Esophagus muscularis mucosa (tissue), 4 donors: ENCODE results near the gene C20orf141. TPM values are rescaled to one million over a fixed set of nuclear protein-coding genes. Genes with fewer than 3 reads are reported as not detected.

ENCODE experiments used
- DNase-seq: peaks from one replicate; pipeline ENCODE4 v3.0.0-alpha.2; 2017; ENCODE audit errors: extremely low spot score
- H3K27ac ChIP-seq, 4 donors: fragments of 200-600 bp; sonication (generic); replicated peaks in 1 of 4; 1 replicate in 3 of 4; 2 replicates in 1 of 4; pipeline ENCODE4 v1.5.1; 2016 to 2019; ENCODE audit warnings: mild to moderate bottlenecking in 1 of 4
- H3K27me3 ChIP-seq, 4 donors: fragments of 200-600 bp; sonication (generic); one replicate each; pipeline versions ENCODE4 v1.5.1 to v1.6.0; 2016 to 2019
- H3K36me3 ChIP-seq, 4 donors: fragments of 200-600 bp; sonication (generic); one replicate each; pipeline ENCODE4 v1.5.1; 2016 to 2019
- H3K4me1 ChIP-seq, 4 donors: fragments of 200-600 bp; sonication (generic); one replicate each; pipeline ENCODE4 v1.5.1; 2016 to 2019
- H3K4me3 ChIP-seq, 4 donors: fragments of 200-600 bp; sonication (generic); 1 replicate in 2 of 4; 2 replicates in 2 of 4; pipeline ENCODE4 v1.5.1; 2016 to 2019; ENCODE audit warnings: mild to moderate bottlenecking in 4 of 4, moderate library complexity in 1 of 4
- H3K9me3 ChIP-seq, 4 donors: fragments of 200-600 bp; sonication (generic); 1 replicate in 3 of 4; 2 replicates in 1 of 4; pipeline ENCODE4 v1.5.1; 2016 to 2019
- CTCF ChIP-seq, 3 experiments: fragments of 200-600 bp in 2 of 3; fragments of 450-650 bp in 1 of 3; sonication (generic) in 2 of 3; IDR thresholded peaks; one replicate each; pipeline ENCODE4 v1.5.1; 2017 to 2019; ENCODE audit warnings: antibody characterized with exemption in 3 of 3, mild to moderate bottlenecking in 2 of 3, moderate library complexity in 1 of 3
- EP300 ChIP-seq: sonication (generic); formaldehyde crosslinking; IDR thresholded peaks from one replicate; pipeline ENCODE4 v1.6.1; 2017; ENCODE audit warnings: antibody characterized with exemption
- POLR2A ChIP-seq: fragments of 450-650 bp; IDR thresholded peaks from one replicate; pipeline ENCODE4 v1.6.1; 2017; ENCODE audit warnings: antibody characterized with exemption, moderate library complexity, mild to moderate bottlenecking, low read depth
- POLR2AphosphoS5 ChIP-seq, 2 donors: sonication (generic); formaldehyde crosslinking; IDR thresholded peaks; one replicate each; pipeline ENCODE4 v1.6.1; 2017; ENCODE audit warnings: antibody characterized with exemption in 2 of 2
- WGBS: methylation state at CpG from one replicate; pipeline ENCODE4 v1.1.5; 2018; 5-methylcytosine and 5-hydroxymethylcytosine counted together
- intact Hi-C: fragments of 100-400 bp; cut with DNase I; formaldehyde crosslinking; loops from one replicate; pipeline ENCODE4 v1.15.1; 2023
- total RNA-seq, 4 donors: library from RNA; depleted of rRNA; stranded (reverse); fragments of >200 nt; gene quantifications; one replicate each; pipeline versions ENCODE4 v1.1.0 to v1.2.1, GENCODE V29; 2016

Gene C20orf141
- total RNA-seq, 4 donors from 2014 or later: not detected

- no peaks in the 10 kb centered on the region for H3K36me3 ChIP-seq
- H3K4me3 ChIP-seq: no peak overlapping the region
- WGBS: no CpG with 5 or more reads among the region's 24 CpGs
- no peak for DNase-seq
- intact Hi-C loops: no loop called here
- H3K27me3 ChIP-seq: peaks cover 0 to 73% (median 11%) of the 10 kb centered on the region in 4 donors
- H3K4me1 ChIP-seq: peaks cover 0 to 15% (median 13%) of the 10 kb centered on the region in 4 donors
- H3K9me3 ChIP-seq: no peaks in the 10 kb centered on the region
- TF ChIP-seq CTCF (IDR thresholded peaks at IDR 0.05) (no peak), EP300 (no peak), POLR2A (no peak), POLR2AphosphoS5 (IDR thresholded peaks at IDR 0.05) (no peak)
- H3K27ac ChIP-seq: no peak overlapping the region
Measured at GRCh38 chr20:2795451-2795850, 19.3 kb upstream of the C20orf141 start.

GRCh38 chr20:2796011-2796660, 18.7 kb upstream of the C20orf141 start:
- Histone ChIP-seq H3K36me3 (no peaks in the 10 kb centered on the region), H3K9me3 (no peaks in the 10 kb centered on the region), H3K27ac (no peak overlapping the region), H3K4me3 (no peak overlapping the region), H3K27me3 (peaks cover 0 to 77% (median 18%) of the 10 kb centered on the region in 4 donors), H3K4me1 (peaks cover 0 to 22% (median 18%) of the 10 kb centered on the region in 4 donors)
- no peak for TF ChIP-seq POLR2A
- TF ChIP-seq CTCF (IDR thresholded peaks at IDR 0.05): no peak
- TF ChIP-seq EP300: no peak
- TF ChIP-seq POLR2AphosphoS5 (IDR thresholded peaks at IDR 0.05): no peak
- DNase-seq: no peak
- WGBS: 91% methylated on average over 9 of the region's 20 CpGs
- intact Hi-C loops: no loop called here

DNA sequence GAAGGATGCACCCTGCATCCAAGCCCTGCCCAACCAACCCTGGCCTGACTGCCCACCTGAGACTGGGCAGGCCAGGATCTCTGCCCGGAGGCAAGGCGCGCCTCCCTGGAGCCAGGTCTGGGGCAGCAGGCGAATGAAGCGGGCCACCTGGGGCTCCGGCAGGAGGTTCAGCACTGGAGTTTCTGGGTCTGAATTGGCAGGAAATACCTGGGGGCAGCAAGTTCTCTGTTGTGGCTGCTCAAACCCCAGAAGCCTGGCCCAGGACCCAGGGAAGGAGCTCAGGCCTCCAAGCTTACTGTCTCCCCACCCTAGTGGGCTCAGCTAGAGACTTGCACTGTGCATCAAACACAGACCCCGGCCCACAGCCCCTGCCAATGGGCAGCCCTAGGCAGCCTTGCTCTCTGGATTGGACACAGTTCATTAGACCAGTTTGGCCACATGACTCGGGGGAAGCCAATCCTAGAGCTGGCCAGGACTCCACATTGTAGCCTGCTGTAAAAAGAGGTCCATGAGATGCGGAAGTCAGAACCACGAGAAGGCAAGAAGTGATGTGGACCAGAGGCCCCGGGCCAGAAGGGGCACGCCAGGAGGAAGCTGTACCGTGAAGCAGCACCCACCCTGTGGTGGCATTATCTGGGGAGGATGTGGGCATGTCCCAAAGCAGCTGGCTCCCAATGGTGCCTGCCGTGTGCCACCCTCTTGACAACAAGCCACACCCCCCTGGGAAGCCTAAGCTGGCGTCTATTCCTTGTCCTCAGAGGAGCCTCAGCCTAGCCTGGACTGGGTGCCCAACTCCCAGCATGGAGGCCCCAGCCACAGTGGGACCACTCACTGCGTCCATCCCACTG, 17.4 kb upstream of the C20orf141 start:
- TF ChIP-seq POLR2A (no peak), EP300 (no peak), CTCF (IDR thresholded peaks at IDR 0.05) (no peak), POLR2AphosphoS5 (IDR thresholded peaks at IDR 0.05) (no peak)
- peaks cover 0 to 89% (median 20%) of the 10 kb centered on the region in 4 donors for H3K27me3 ChIP-seq
- 80% methylated on average over 10 of the region's 16 CpGs for WGBS
- no peaks in the 10 kb centered on the region for H3K36me3 ChIP-seq
- no peaks in the 10 kb centered on the region for H3K9me3 ChIP-seq
- H3K4me1 ChIP-seq: peaks cover 0 to 25% (median 20%) of the 10 kb centered on the region in 4 donors
- no peak overlapping the region for H3K27ac ChIP-seq
- intact Hi-C loops: no loop called here
- H3K4me3 ChIP-seq: no peak overlapping the region
- DNase-seq: no peak

GRCh38 chr20:2798095-2798805, 16.5 kb upstream of the C20orf141 start:
- no peak for DNase-seq
- H3K27ac ChIP-seq: no peak overlapping the region
- H3K4me1 ChIP-seq: peaks cover 0 to 25% (median 20%) of the 10 kb centered on the region in 4 donors
- TF ChIP-seq POLR2AphosphoS5 (IDR thresholded peaks at IDR 0.05): no peak
- no peak for TF ChIP-seq EP300
- no peak for TF ChIP-seq POLR2A
- TF ChIP-seq CTCF (IDR thresholded peaks at IDR 0.05): no peak
- H3K36me3 ChIP-seq: no peaks in the 10 kb centered on the region
- peaks cover 0 to 93% (median 20%) of the 10 kb centered on the region in 4 donors for H3K27me3 ChIP-seq
- H3K9me3 ChIP-seq: no peaks in the 10 kb centered on the region
- WGBS: 91% methylated on average over 17 of the region's 19 CpGs
- intact Hi-C loops: no loop called here
- H3K4me3 ChIP-seq: no peak overlapping the region
